Adrenal gland (tissue), 5 donors: ENCODE data around the gene VEZT.

Source experiments
- POLR2A ChIP-seq, 2 donors: fragments of 450-650 bp; IDR thresholded peaks; one replicate each; pipeline ENCODE4 v1.6.1; 2017; ENCODE audit warnings: antibody characterized with exemption in 2 of 2, mild to moderate bottlenecking in 2 of 2, moderate library complexity in 1 of 2
- TF ChIP-seq, protein P1 (sequence below), 6 experiments: fragments of 450-650 bp in 4 of 6; fragments of 200-600 bp in 2 of 6; sonication (generic) in 1 of 6; IDR thresholded peaks; 1 replicate in 5 of 6; 2 replicates in 1 of 6; pipeline versions ENCODE4 v1.5.1 to v1.8.0; 2016 to 2021; ENCODE audit warnings: antibody characterized with exemption in 6 of 6, mild to moderate bottlenecking in 2 of 6, moderate library complexity in 1 of 6
- donor health status: DM: no; HTN: no; CAD: no.

DNA sequence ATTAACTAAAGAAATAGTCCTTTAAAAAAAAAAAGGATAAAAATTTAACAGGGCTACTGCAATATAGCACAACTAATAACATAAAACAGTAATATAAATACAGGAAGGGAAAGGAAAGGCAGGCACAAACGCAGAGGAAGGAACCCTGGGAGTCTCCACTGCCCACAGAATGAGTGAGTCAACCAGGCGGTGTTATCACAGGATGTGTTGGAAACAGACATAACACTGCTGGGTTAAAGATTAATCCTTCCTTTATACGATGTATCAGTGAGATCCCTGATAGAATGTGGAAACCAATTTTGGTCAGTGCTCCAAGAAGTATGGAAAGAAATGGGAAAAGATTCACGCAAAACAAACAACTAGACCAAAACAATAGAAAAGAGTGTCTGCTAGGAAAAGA is 48.2 kb upstream of the VEZT start:
- TF ChIP-seq, protein P1, sequence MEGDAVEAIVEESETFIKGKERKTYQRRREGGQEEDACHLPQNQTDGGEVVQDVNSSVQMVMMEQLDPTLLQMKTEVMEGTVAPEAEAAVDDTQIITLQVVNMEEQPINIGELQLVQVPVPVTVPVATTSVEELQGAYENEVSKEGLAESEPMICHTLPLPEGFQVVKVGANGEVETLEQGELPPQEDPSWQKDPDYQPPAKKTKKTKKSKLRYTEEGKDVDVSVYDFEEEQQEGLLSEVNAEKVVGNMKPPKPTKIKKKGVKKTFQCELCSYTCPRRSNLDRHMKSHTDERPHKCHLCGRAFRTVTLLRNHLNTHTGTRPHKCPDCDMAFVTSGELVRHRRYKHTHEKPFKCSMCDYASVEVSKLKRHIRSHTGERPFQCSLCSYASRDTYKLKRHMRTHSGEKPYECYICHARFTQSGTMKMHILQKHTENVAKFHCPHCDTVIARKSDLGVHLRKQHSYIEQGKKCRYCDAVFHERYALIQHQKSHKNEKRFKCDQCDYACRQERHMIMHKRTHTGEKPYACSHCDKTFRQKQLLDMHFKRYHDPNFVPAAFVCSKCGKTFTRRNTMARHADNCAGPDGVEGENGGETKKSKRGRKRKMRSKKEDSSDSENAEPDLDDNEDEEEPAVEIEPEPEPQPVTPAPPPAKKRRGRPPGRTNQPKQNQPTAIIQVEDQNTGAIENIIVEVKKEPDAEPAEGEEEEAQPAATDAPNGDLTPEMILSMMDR (IDR thresholded peaks at IDR 0.05), result no peak
- no peak for TF ChIP-seq POLR2A (IDR thresholded peaks at IDR 0.05)
